ENCODE data around the gene ECM2. TPM values are rescaled to one million over a fixed set of nuclear protein-coding genes. Genes with fewer than 3 reads are reported as not detected.

ECM2 gene
- total and polyA plus RNA-seq, 2 of the 8 experiments (the other 6 are each of a cell fraction or from before 2014, with no cell fraction given): not detected

DNA sequence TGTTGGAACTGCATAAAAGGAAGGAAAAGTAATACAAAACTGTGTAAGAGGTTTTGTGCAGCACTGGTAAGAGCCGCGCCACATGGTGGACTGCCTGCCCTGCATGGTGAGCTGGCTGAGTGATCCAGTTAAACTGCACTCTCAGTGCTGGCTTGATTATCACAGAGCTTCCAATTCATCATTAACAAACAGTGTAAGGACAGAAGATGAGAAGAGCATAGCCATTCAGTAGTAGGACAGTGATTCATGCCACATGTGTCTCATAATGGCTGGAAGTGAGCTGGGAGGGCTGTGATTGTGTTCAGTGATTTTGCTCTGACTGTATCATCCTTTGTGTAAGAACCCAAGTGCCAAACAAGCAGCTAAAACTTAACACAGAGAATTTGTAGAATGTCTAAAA is 67.6 kb downstream of the ECM2 start (continued):
- TF ChIP-seq, protein P1, sequence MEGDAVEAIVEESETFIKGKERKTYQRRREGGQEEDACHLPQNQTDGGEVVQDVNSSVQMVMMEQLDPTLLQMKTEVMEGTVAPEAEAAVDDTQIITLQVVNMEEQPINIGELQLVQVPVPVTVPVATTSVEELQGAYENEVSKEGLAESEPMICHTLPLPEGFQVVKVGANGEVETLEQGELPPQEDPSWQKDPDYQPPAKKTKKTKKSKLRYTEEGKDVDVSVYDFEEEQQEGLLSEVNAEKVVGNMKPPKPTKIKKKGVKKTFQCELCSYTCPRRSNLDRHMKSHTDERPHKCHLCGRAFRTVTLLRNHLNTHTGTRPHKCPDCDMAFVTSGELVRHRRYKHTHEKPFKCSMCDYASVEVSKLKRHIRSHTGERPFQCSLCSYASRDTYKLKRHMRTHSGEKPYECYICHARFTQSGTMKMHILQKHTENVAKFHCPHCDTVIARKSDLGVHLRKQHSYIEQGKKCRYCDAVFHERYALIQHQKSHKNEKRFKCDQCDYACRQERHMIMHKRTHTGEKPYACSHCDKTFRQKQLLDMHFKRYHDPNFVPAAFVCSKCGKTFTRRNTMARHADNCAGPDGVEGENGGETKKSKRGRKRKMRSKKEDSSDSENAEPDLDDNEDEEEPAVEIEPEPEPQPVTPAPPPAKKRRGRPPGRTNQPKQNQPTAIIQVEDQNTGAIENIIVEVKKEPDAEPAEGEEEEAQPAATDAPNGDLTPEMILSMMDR (IDR thresholded peaks at IDR 0.05; ENCODE audit: control extremely low read depth in 1 of 3, insufficient read depth in 1 of 3, low read depth in 1 of 3, low read length in 3 of 3): no peak
- no peak for TF ChIP-seq NRF1 (IDR thresholded peaks at IDR 0.05; ENCODE audit: low read depth, low read length)
- no peak for TF ChIP-seq CHD2 (IDR thresholded peaks at IDR 0.05; ENCODE audit: low read length)
